Activated CD8-positive, alpha-beta memory T cell treated with anti-CD3 and anti-CD28 coated beads, Interleukin-2, amount 50 U/mL, for 24 hours (primary cell): Measurements from ENCODE around the gene EIF1.

Source experiments
- DNase-seq: peaks from one replicate; pipeline ENCODE4 v3.0.0-alpha.2; 2020; ENCODE audit errors: extremely low read depth

Gene EIF1

GRCh38 chr17:41735744-41736143, 47.1 kb downstream of the EIF1 start:
- no peak for DNase-seq

GRCh38 chr17:41736983-41737679, 48.4 kb downstream of the EIF1 start:
- DNase-seq = no peak

- no peak for DNase-seq
Observed at GRCh38 chr17:41737680-41738023, 49.0 kb downstream of the EIF1 start.

- DNase-seq = peak; percentile 54
Observed at GRCh38 chr17:41738077-41738800, 49.6 kb downstream of the EIF1 start.

GRCh38 chr17:41738801-41739112, 50.1 kb downstream of the EIF1 start:
- no peak for DNase-seq

- DNase-seq = no peak
Observed at GRCh38 chr17:41739661-41740352, 51.1 kb downstream of the EIF1 start.

GRCh38 chr17:41740506-41740905, 51.8 kb downstream of the EIF1 start:
- no peak for DNase-seq

- DNase-seq = no peak
Observed at GRCh38 chr17:41741709-41742108, 53.0 kb downstream of the EIF1 start.
